K562 (cell line): ENCODE results near the gene HTR1A. TPM values are rescaled to one million over a fixed set of nuclear protein-coding genes. Genes with fewer than 3 reads are reported as not detected.

ENCODE experiments used
- ATAC-seq: fragments of 200-7000 bp; cut with Tn5 transposase; 3 replicates; pipeline ENCODE4 v1.9.1; 2020; ENCODE audit warnings: moderate library complexity
- BruUV-seq: library from RNA; stranded (reverse); fragments of 400-500 nt; replicated peaks from 2 replicates; lab custom pipeline; 2021; lab: Mats Ljungman, UMichigan
- CTCF ChIA-PET: fragments of 300-600 bp; formaldehyde crosslinking; extraction: SDS; loops from one replicate; lab custom pipeline; 2021; ENCODE audit warnings: low intra/inter-chr PET ratio; lab: Yijun Ruan, JAX
- POLR2A ChIA-PET: fragments of 300-600, 350-650 bp; sonication (Branson Sonifier 250); formaldehyde crosslinking; extraction: SDS; loops from one replicate; lab custom pipeline; 2021; ENCODE audit warnings: antibody characterized with exemption, inconsistent platforms; lab: Yijun Ruan, JAX
- DNase-seq, 4 experiments: peaks; one replicate each; pipeline versions ENCODE4 v3.0.0 to v3.0.0-alpha.2; 2011 to 2018; ENCODE audit warnings: low spot score in 3 of 4, mixed read lengths in 3 of 4; ENCODE audit errors: extremely low read depth in 1 of 4
- FAIRE-seq: peaks from 2 replicates; lab custom pipeline; 2011; peaks lifted over from hg19 to GRCh38; lab: Jason Lieb, UNC
- H2AFZ ChIP-seq: 2 replicates; pipeline ENCODE4 v1.6.0; 2011; ENCODE audit warnings: low read depth, low read length, control low read depth, inconsistent platforms
- H3K27ac ChIP-seq: fragments of 200-600 bp; 3 replicates; pipeline ENCODE4 v1.8.0; 2011; ENCODE audit warnings: low read depth, mild to moderate bottlenecking, control low read depth, inconsistent platforms, low read length, moderate library complexity, mixed read lengths; ENCODE audit errors: extremely low read depth
- H3K27me3 ChIP-seq, 2 experiments: fragments of 300-600 bp in 1 of 2; 2 replicates in 1 of 2; 3 replicates in 1 of 2; pipeline versions ENCODE4 v1.6.0 to v1.8.0; 2011; ENCODE audit warnings: inconsistent platforms in 2 of 2, low read length in 2 of 2, mild to moderate bottlenecking in 1 of 2, mixed read lengths in 1 of 2, moderate library complexity in 1 of 2; ENCODE audit not compliant: control insufficient read depth in 2 of 2, insufficient read depth in 2 of 2
- H3K36me3 ChIP-seq: fragments of 300-600 bp; 3 replicates; pipeline ENCODE4 v1.8.0; 2011; ENCODE audit warnings: mild to moderate bottlenecking, low read length, inconsistent platforms; ENCODE audit not compliant: control insufficient read depth, insufficient read depth
- H3K4me1 ChIP-seq, 2 experiments: fragments of 200-600 bp in 1 of 2; replicated peaks in 1 of 2; 2 replicates in 1 of 2; 3 replicates in 1 of 2; pipeline versions ENCODE4 v1.5.1 to v1.8.0; 2011; ENCODE audit warnings: inconsistent platforms in 2 of 2, low read length in 2 of 2, mild to moderate bottlenecking in 1 of 2, mixed read lengths in 1 of 2, moderate library complexity in 1 of 2; ENCODE audit not compliant: control insufficient read depth in 2 of 2, insufficient read depth in 2 of 2
- H3K4me2 ChIP-seq: 2 replicates; pipeline ENCODE4 v1.6.1; 2011; ENCODE audit warnings: low read length, control low read depth, inconsistent platforms, mixed read lengths; ENCODE audit not compliant: insufficient read depth
- H3K4me3 ChIP-seq: fragments of 200-600 bp; sonication (generic), shearing (Covaris generic); 2 replicates; pipeline ENCODE4 v1.5.1; 2016; ENCODE audit warnings: control low read depth, inconsistent platforms
- H3K79me2 ChIP-seq: fragments of 200-600 bp; 3 replicates; pipeline ENCODE4 v1.8.0; 2011; ENCODE audit warnings: low read length, inconsistent platforms; ENCODE audit not compliant: control insufficient read depth, insufficient read depth
- H3K9ac ChIP-seq, 2 experiments: 2 replicates each; pipeline versions ENCODE4 v1.6.0 to v1.6.1; 2011; ENCODE audit warnings: low read depth in 2 of 2, low read length in 2 of 2, control low read depth in 1 of 2, inconsistent platforms in 1 of 2, mild to moderate bottlenecking in 1 of 2, mixed read lengths in 1 of 2; ENCODE audit not compliant: insufficient read depth in 1 of 2
- H3K9me1 ChIP-seq: one replicate; pipeline ENCODE4 v1.6.0; 2011; ENCODE audit warnings: inconsistent platforms, mild to moderate bottlenecking, low read length, moderate library complexity; ENCODE audit not compliant: control insufficient read depth, insufficient read depth
- H3K9me3 ChIP-seq: replicated peaks from 2 replicates; pipeline ENCODE4 v1.5.1; 2011; ENCODE audit warnings: low read depth, low read length, inconsistent platforms; ENCODE audit not compliant: control insufficient read depth, insufficient read depth
- H4K20me1 ChIP-seq: replicated peaks from 2 replicates; pipeline ENCODE4 v1.6.1; 2011; ENCODE audit warnings: low read length, inconsistent platforms, mixed read lengths; ENCODE audit not compliant: control insufficient read depth, insufficient read depth
- STAT5A ChIP-seq: IDR thresholded peaks from 2 replicates; pipeline ENCODE4 v1.6.1; 2012; ENCODE audit warnings: low read length, inconsistent platforms, borderline replicate concordance
- YBX1 ChIP-seq: fragments of 450-650 bp; IDR thresholded peaks from 2 replicates; pipeline ENCODE4 v1.7.1; 2016; ENCODE audit warnings: mild to moderate bottlenecking
- ZNF408 ChIP-seq: fragments of 250-450 bp; sonication (Bioruptor Pico); IDR thresholded peaks from 2 replicates; pipeline ENCODE4 v1.4.0; 2020; ENCODE audit warnings: low read depth, mild to moderate bottlenecking, moderate library complexity
- ZNF77 ChIP-seq: fragments of 250-450 bp; sonication (Bioruptor Pico); IDR thresholded peaks from 2 replicates; pipeline ENCODE4 v1.5.0; 2020
- ZNF778 ChIP-seq: fragments of 450-650 bp; formaldehyde crosslinking; IDR thresholded peaks from 2 replicates; pipeline ENCODE4 v1.4.0; 2020; ENCODE audit warnings: mild to moderate bottlenecking, moderate library complexity
- WGBS: fragments of 100-300 bp; shearing (Covaris generic); methylation state at CpG from one replicate; pipeline ENCODE4 v1.1.6; 2016; ENCODE audit warnings: low coverage, mixed read lengths; ENCODE audit not compliant: insufficient coverage; ENCODE audit errors: missing lambda C conversion rate; 5-methylcytosine and 5-hydroxymethylcytosine counted together
- in situ Hi-C: fragments of 300-500 bp; cut with MboI; formaldehyde crosslinking; loops from 4 replicates; pipeline ENCODE4 v1.15.0; 2018; ENCODE audit warnings: inconsistent platforms, mixed read lengths
- intact Hi-C: fragments of 100-400 bp; cut with micrococcal nuclease; formaldehyde crosslinking; loops from 2 replicates; pipeline ENCODE4 v1.14.2; 2022
- polyA plus RNA-seq, 8 experiments: library from polyadenylated mRNA; depleted of rRNA in 4 of 8; stranded (reverse) in 5 of 8; unstranded in 3 of 8; fragments of >200 nt; fragmentation: Nextera tagmentation in 2 of 8; fragmentation: Illumina TruSeq in 1 of 8; extraction: Ambion mirVana in 2 of 8; extraction: Trizol in 1 of 8; gene quantifications; 2 replicates each; pipeline versions ENCODE4 v1.2.1 to v1.2.3, GENCODE V29; 2011 to 2014; ENCODE audit warnings: inconsistent platforms in 1 of 8, missing spikeins in 1 of 8
- total RNA-seq, 7 experiments: library from RNA; depleted of rRNA in 6 of 7; stranded (reverse); fragments of >200 nt in 6 of 7; fragmentation: Illumina TruSeq in 2 of 7; extraction: Trizol in 2 of 7; gene quantifications; 2 replicates each; pipeline versions ENCODE4 v1.2.1 to v1.2.3, GENCODE V29; 2011 to 2021; ENCODE audit warnings: low replicate concordance in 1 of 7

The HTR1A gene
- total and polyA plus RNA-seq, 9 of the 15 experiments (the other 6 are each of a cell fraction or from before 2014, with no cell fraction given): not detected

GRCh38 chr5:63961598-63962161, 565 bp downstream of the HTR1A start:
- CTCF ChIA-PET: no interaction called here
- no peaks in the 10 kb centered on the region for H3K9me3 ChIP-seq
- BruUV-seq: no TSS peak

GRCh38 chr5:63961125-63961597, 1.1 kb downstream of the HTR1A start:
- Histone ChIP-seq H3K9me1 (no peaks in the 10 kb centered on the region), H3K27me3 (no peaks in the 10 kb centered on the region), H3K27ac (no peak overlapping the region), H3K4me1 (no peaks in the 10 kb centered on the region), H3K36me3 (no peaks in the 10 kb centered on the region), H3K79me2 (no peaks in the 10 kb centered on the region), H4K20me1 (no peaks in the 10 kb centered on the region), H3K9me3 (no peaks in the 10 kb centered on the region), H3K9ac (no peak overlapping the region), H3K4me3 (no peak overlapping the region), H2AFZ (no peak overlapping the region), H3K4me2 (no peak overlapping the region)
- 6% methylated on average over 35 of the region's 37 CpGs for WGBS
- CTCF ChIA-PET: no interaction called here
- BruUV-seq: no TSS peak
- intact Hi-C loops (no loop called here), in situ Hi-C loops (no loop called here)
- no peak for ATAC-seq
- POLR2A ChIA-PET: no interaction called here
- no peak for FAIRE-seq
- no peak for DNase-seq
- TF ChIP-seq YBX1: no peak
- TF ChIP-seq STAT5A: no peak
- TF ChIP-seq ZNF77 (CRISPR knock-in tag): no peak
- TF ChIP-seq ZNF408 (CRISPR knock-in tag): no peak

More at GRCh38 chr5:63961598-63962161, 565 bp downstream of the HTR1A start:
- intact Hi-C loops: no loop called here
- under 1% methylated on average over 26 of the region's 34 CpGs for WGBS
- Histone ChIP-seq H3K9me1 (no peaks in the 10 kb centered on the region), H4K20me1 (no peaks in the 10 kb centered on the region), H3K79me2 (no peaks in the 10 kb centered on the region), H3K27ac (no peak overlapping the region), H3K4me2 (no peak overlapping the region), H2AFZ (no peak overlapping the region), H3K9ac (no peak overlapping the region), H3K27me3 (no peaks in the 10 kb centered on the region), H3K4me1 (no peaks in the 10 kb centered on the region), H3K4me3 (no peak overlapping the region), H3K36me3 (no peaks in the 10 kb centered on the region)
- in situ Hi-C loops: no loop called here
- POLR2A ChIA-PET: no interaction called here
- TF ChIP-seq ZNF778 (CRISPR knock-in tag): no peak
- DNase-seq (no peak), FAIRE-seq (no peak), ATAC-seq (no peak)
